ENCODE data around the gene STEAP1.
A peak's percentile ranks its signal among the peaks of the same experiment; 100 is the strongest.
"Not testable (repeated sequence)": the region's sequence is repeated elsewhere in the genome, so short reads cannot be mapped to it uniquely, and the experiment has no call there.

Gene STEAP1

GRCh38 chr7:90153943-90154771 lies at the start of gene STEAP1:
STEAP1 (plus strand) TSS chr7:90154469; CDS start chr7:90159789, 5,320 bp downstream.
- DNase-seq, result peak; percentile 78

- not testable (repeated sequence) for DNase-seq
Observed at GRCh38 chr7:90114972-90115371, 39.3 kb upstream of the STEAP1 start.

GRCh38 chr7:90118551-90119177 lies 35.6 kb upstream of the STEAP1 start:
- not testable (repeated sequence) for DNase-seq

- DNase-seq, result no peak
Observed at GRCh38 chr7:90119178-90119971, 34.9 kb upstream of the STEAP1 start.

GRCh38 chr7:90120205-90120604 lies 34.1 kb upstream of the STEAP1 start:
- not testable (repeated sequence) for DNase-seq

GRCh38 chr7:90131746-90132145 lies 22.5 kb upstream of the STEAP1 start:
- not testable (repeated sequence) for DNase-seq

- not testable (repeated sequence) for DNase-seq
Observed at GRCh38 chr7:90147079-90147960, 6.9 kb upstream of the STEAP1 start.

GRCh38 chr7:90149428-90149827 lies 4.8 kb upstream of the STEAP1 start:
- DNase-seq, result not testable (repeated sequence)

GRCh38 chr7:90151884-90152283 lies 2.4 kb upstream of the STEAP1 start:
- not testable (repeated sequence) for DNase-seq

GRCh38 chr7:90152642-90153253 lies 1.5 kb upstream of the STEAP1 start:
- peak; percentile 41 for DNase-seq

GRCh38 chr7:90155206-90155605 lies 937 bp downstream of the STEAP1 start:
- no peak for DNase-seq

- not testable (repeated sequence) for DNase-seq
Observed at GRCh38 chr7:90157331-90157730, 3.1 kb downstream of the STEAP1 start.

- not testable (repeated sequence) for DNase-seq
Observed at GRCh38 chr7:90157761-90158350, 3.6 kb downstream of the STEAP1 start.

- DNase-seq, result no peak
Observed at GRCh38 chr7:90163534-90163933, 9.3 kb downstream of the STEAP1 start.

GRCh38 chr7:90165724-90166123 lies 11.5 kb downstream of the STEAP1 start:
- DNase-seq, result no peak

- DNase-seq, result no peak
Observed at GRCh38 chr7:90166153-90166552, 11.9 kb downstream of the STEAP1 start.

GRCh38 chr7:90167361-90167760 lies 13.1 kb downstream of the STEAP1 start:
- no peak for DNase-seq

GRCh38 chr7:90169891-90170290 lies 15.6 kb downstream of the STEAP1 start:
- no peak for DNase-seq

- DNase-seq, result no peak
Observed at GRCh38 chr7:90172121-90172520, 17.9 kb downstream of the STEAP1 start.

- DNase-seq, result no peak
Observed at GRCh38 chr7:90172624-90173023, 18.4 kb downstream of the STEAP1 start.

- no peak for DNase-seq
Observed at GRCh38 chr7:90173127-90173844, 19.0 kb downstream of the STEAP1 start.

Measured in CD4-positive, alpha-beta T cell treated with Interleukin-4 for 4 hours (primary cell).